ENCODE data around the gene MAP3K10. TPM values are rescaled to one million over a fixed set of nuclear protein-coding genes. Genes with fewer than 3 reads are reported as not detected.

The MAP3K10 gene
- total RNA-seq, 1 experiment from 2014 or later: 26.9 TPM

GRCh38 chr19:40157059-40157458, 34.2 kb upstream of the MAP3K10 start:
- H3K4me3 ChIP-seq: no peak overlapping the region
- TF ChIP-seq EZH2 (IDR thresholded peaks at IDR 0.05; ENCODE audit: low read depth): no peak
- no peak for TF ChIP-seq CTCF (conservative IDR thresholded peaks at IDR 0.05)
- H3K27me3 ChIP-seq (ENCODE audit: insufficient read depth, low read depth): no peaks in the 10 kb centered on the region
- H3K4me2 ChIP-seq: no peak overlapping the region
- H3K9me2 ChIP-seq (ENCODE audit: insufficient read depth): no peaks in the 10 kb centered on the region
- H3K36me3 ChIP-seq (ENCODE audit: low read depth): no peaks in the 10 kb centered on the region
- H3K27ac ChIP-seq: no peak overlapping the region
- no peak for DNase-seq
- no peaks in the 10 kb centered on the region; the same call in 1 of the 2 replicates for H3F3A ChIP-seq (ENCODE audit: insufficient read depth, low read depth)
- H3K9me3 ChIP-seq (ENCODE audit: insufficient read depth, low read depth): no peaks in the 10 kb centered on the region
- no TSS peak for BruUV-seq (replicated peaks)
- no peaks in the 10 kb centered on the region for H3K4me1 ChIP-seq (replicated peaks; ENCODE audit: insufficient read depth)
- ChIA-PET POLR2A (ENCODE audit: unreplicated experiment) (no interaction called here), CTCF (no interaction called here)
- intact Hi-C loops (cut with micrococcal nuclease; ENCODE audit: unreplicated experiment): no loop called here
- H2AFZ ChIP-seq: no peak overlapping the region
- no peaks in the 10 kb centered on the region for H3K79me2 ChIP-seq (ENCODE audit: low read depth)
- H4K20me1 ChIP-seq (ENCODE audit: insufficient read depth): no peaks in the 10 kb centered on the region

- ChIA-PET POLR2A (ENCODE audit: unreplicated experiment) (no interaction called here), CTCF (no interaction called here)
- no peaks in the 10 kb centered on the region for H3K79me2 ChIP-seq (ENCODE audit: low read depth)
- no peaks in the 10 kb centered on the region for H3K4me1 ChIP-seq (replicated peaks; ENCODE audit: insufficient read depth)
- TF ChIP-seq EZH2 (IDR thresholded peaks at IDR 0.05; ENCODE audit: low read depth) (no peak), CTCF (conservative IDR thresholded peaks at IDR 0.05) (no peak)
- no peaks in the 10 kb centered on the region for H3K9me2 ChIP-seq (ENCODE audit: insufficient read depth)
- no peaks in the 10 kb centered on the region for H3K9me3 ChIP-seq (ENCODE audit: insufficient read depth, low read depth)
- intact Hi-C loops (cut with micrococcal nuclease; ENCODE audit: unreplicated experiment): no loop called here
- H3K36me3 ChIP-seq (ENCODE audit: low read depth): no peaks in the 10 kb centered on the region
- DNase-seq: no peak
- no peaks in the 10 kb centered on the region for H4K20me1 ChIP-seq (ENCODE audit: insufficient read depth)
- no peak overlapping the region for H3K4me2 ChIP-seq
- peaks cover 12% of the 10 kb centered on the region; the same call in 1 of the 2 replicates for H3F3A ChIP-seq (ENCODE audit: insufficient read depth, low read depth)
- no peak overlapping the region for H3K27ac ChIP-seq
- H3K4me3 ChIP-seq: no peak overlapping the region
- H2AFZ ChIP-seq: no peak overlapping the region
- no peaks in the 10 kb centered on the region for H3K27me3 ChIP-seq (ENCODE audit: insufficient read depth, low read depth)
- no TSS peak for BruUV-seq (replicated peaks)
These were observed 31.5 kb upstream of the MAP3K10 start for GRCh38 chr19:40159744-40160143.

- intact Hi-C loops (cut with micrococcal nuclease; ENCODE audit: unreplicated experiment): no loop called here
- ChIA-PET CTCF (no interaction called here), POLR2A (ENCODE audit: unreplicated experiment) (no interaction called here)
- H4K20me1 ChIP-seq (ENCODE audit: insufficient read depth): no peaks in the 10 kb centered on the region
- H3K4me3 ChIP-seq: no peak overlapping the region
- no peaks in the 10 kb centered on the region for H3K9me3 ChIP-seq (ENCODE audit: insufficient read depth, low read depth)
- H3K36me3 ChIP-seq (ENCODE audit: low read depth): no peaks in the 10 kb centered on the region
- no TSS peak for BruUV-seq (replicated peaks)
- H3K4me1 ChIP-seq (replicated peaks; ENCODE audit: insufficient read depth): no peaks in the 10 kb centered on the region
- DNase-seq: no peak
- H3K4me2 ChIP-seq: no peak overlapping the region
- peaks cover 12% of the 10 kb centered on the region; the same call in 1 of the 2 replicates for H3F3A ChIP-seq (ENCODE audit: insufficient read depth, low read depth)
- H3K9me2 ChIP-seq (ENCODE audit: insufficient read depth): no peaks in the 10 kb centered on the region
- no peak overlapping the region for H3K27ac ChIP-seq
- H3K79me2 ChIP-seq (ENCODE audit: low read depth): no peaks in the 10 kb centered on the region
- H2AFZ ChIP-seq: no peak overlapping the region
- no peaks in the 10 kb centered on the region for H3K27me3 ChIP-seq (ENCODE audit: insufficient read depth, low read depth)
- TF ChIP-seq EZH2 (IDR thresholded peaks at IDR 0.05; ENCODE audit: low read depth) (no peak), CTCF (conservative IDR thresholded peaks at IDR 0.05) (no peak)
These were observed 29.1 kb upstream of the MAP3K10 start for GRCh38 chr19:40162104-40162503.
